Endothelial cell of umbilical vein (primary cell): Measurements from ENCODE around the gene FBXO11. TPM values are rescaled to one million over a fixed set of nuclear protein-coding genes. Genes with fewer than 3 reads are reported as not detected.
A peak's percentile ranks its signal among the peaks of the same experiment; 100 is the strongest.

ENCODE experiments used
- BruUV-seq: library from RNA; stranded (reverse); fragments of 400-500 nt; replicated peaks from 2 replicates; lab custom pipeline; 2021; lab: Mats Ljungman, UMichigan
- CTCF ChIA-PET: fragments of 300-600, 350-600 bp; sonication (Branson Sonifier 250); formaldehyde crosslinking; loops from one replicate; lab custom pipeline; 2021; ENCODE audit warnings: antibody characterized with exemption, inconsistent platforms; lab: Charles Lee
- POLR2A ChIA-PET: fragments of 300-600, 350-600 bp; sonication (Branson Sonifier 250); formaldehyde crosslinking; loops from one replicate; lab custom pipeline; 2021; ENCODE audit warnings: antibody characterized with exemption, inconsistent platforms; lab: Charles Lee
- DNase-seq: peaks from one replicate; pipeline ENCODE4 v3.0.0-alpha.2; 2011; ENCODE audit warnings: low read depth, low spot score
- FAIRE-seq: peaks from 2 replicates; lab custom pipeline; 2011; peaks lifted over from hg19 to GRCh38; lab: Jason Lieb, UNC
- H2AFZ ChIP-seq: 2 replicates; pipeline ENCODE4 v1.6.0; 2012; ENCODE audit warnings: low read depth, low read length, control low read depth, inconsistent platforms
- H3K27ac ChIP-seq: 2 replicates; pipeline ENCODE4 v1.5.1; 2011; ENCODE audit warnings: low read depth, mild to moderate bottlenecking, control low read depth, low read length, moderate library complexity; ENCODE audit not compliant: insufficient read depth
- H3K27me3 ChIP-seq, 2 experiments: 2 replicates each; pipeline versions ENCODE4 v1.6.0 to v1.6.1; 2011; ENCODE audit warnings: low read length in 2 of 2, mixed read lengths in 1 of 2; ENCODE audit not compliant: control insufficient read depth in 2 of 2, insufficient read depth in 2 of 2
- H3K36me3 ChIP-seq, 2 experiments: 2 replicates in 1 of 2; 3 replicates in 1 of 2; pipeline ENCODE4 v1.5.1; 2011; ENCODE audit warnings: low read length in 2 of 2, mild to moderate bottlenecking in 1 of 2, moderate library complexity in 1 of 2; ENCODE audit not compliant: control insufficient read depth in 2 of 2, insufficient read depth in 2 of 2; ENCODE audit errors: extremely low read depth in 1 of 2
- H3K4me1 ChIP-seq: 3 replicates; pipeline ENCODE4 v1.5.1; 2011; ENCODE audit warnings: mild to moderate bottlenecking, low read length; ENCODE audit not compliant: control insufficient read depth, insufficient read depth; ENCODE audit errors: extremely low read depth
- H3K4me2 ChIP-seq: 2 replicates; pipeline ENCODE4 v1.6.1; 2011; ENCODE audit warnings: low read length, control low read depth, mixed read lengths; ENCODE audit not compliant: insufficient read depth
- H3K4me3 ChIP-seq, 3 experiments: fragments of 200-600 bp in 1 of 3; sonication (generic), shearing (Covaris generic) in 1 of 3; replicated peaks in 1 of 3; 2 replicates each; pipeline ENCODE4 v1.5.1; 2011 to 2016; ENCODE audit warnings: control low read depth in 3 of 3, low read length in 3 of 3, mild to moderate bottlenecking in 2 of 3, inconsistent platforms in 1 of 3, low read depth in 1 of 3, moderate library complexity in 1 of 3; ENCODE audit not compliant: insufficient read depth in 1 of 3
- H3K79me2 ChIP-seq: 2 replicates; pipeline ENCODE4 v1.6.0; 2012; ENCODE audit warnings: low read length, inconsistent platforms; ENCODE audit not compliant: control insufficient read depth, insufficient read depth
- H3K9ac ChIP-seq: replicated peaks from 2 replicates; pipeline ENCODE3; 2011; ENCODE audit warnings: low read length, control low read depth; ENCODE audit not compliant: insufficient read depth; ENCODE audit errors: extremely low read depth
- H3K9me1 ChIP-seq: replicated peaks from 3 replicates; pipeline ENCODE4 v1.6.0; 2011; ENCODE audit warnings: mild to moderate bottlenecking, low read length; ENCODE audit not compliant: control insufficient read depth, insufficient read depth; ENCODE audit errors: extremely low read depth
- H3K9me3 ChIP-seq: replicated peaks from 2 replicates; pipeline ENCODE4 v1.5.1; 2012; ENCODE audit warnings: low read length, inconsistent platforms; ENCODE audit not compliant: control insufficient read depth, insufficient read depth
- H4K20me1 ChIP-seq: replicated peaks from 2 replicates; pipeline ENCODE3; 2011; ENCODE audit warnings: mild to moderate bottlenecking, low read length; ENCODE audit not compliant: control insufficient read depth, insufficient read depth; ENCODE audit errors: extremely low read depth
- EZH2 ChIP-seq: IDR thresholded peaks from 2 replicates; pipeline ENCODE4 v1.6.1; 2012; ENCODE audit warnings: borderline replicate concordance, low read depth, mild to moderate bottlenecking, moderate library complexity, low read length, inconsistent platforms; ENCODE audit not compliant: severe bottlenecking
- FOS ChIP-seq: IDR thresholded peaks from 2 replicates; pipeline ENCODE4 v1.6.1; 2011; ENCODE audit warnings: mild to moderate bottlenecking, low read length, moderate library complexity, borderline replicate concordance; ENCODE audit not compliant: insufficient read depth
- GATA2 ChIP-seq: IDR thresholded peaks from 2 replicates; pipeline ENCODE4 v1.7.0; 2011; ENCODE audit warnings: low read depth, mild to moderate bottlenecking, moderate library complexity, mixed read lengths, low read length; ENCODE audit not compliant: insufficient read length, insufficient read depth
- JUN ChIP-seq: IDR thresholded peaks from 2 replicates; pipeline ENCODE4 v1.6.1; 2011; ENCODE audit warnings: borderline replicate concordance, low read depth; ENCODE audit not compliant: insufficient read length, insufficient read depth
- MYC ChIP-seq: IDR thresholded peaks from one replicate; pipeline ENCODE4 v1.6.1; 2011; ENCODE audit warnings: mild to moderate bottlenecking, low read depth, low read length
- POLR2A ChIP-seq: IDR thresholded peaks from 2 replicates; pipeline ENCODE4 v1.6.1; 2012; ENCODE audit warnings: low read depth, mild to moderate bottlenecking, control low read depth, low read length
- POLR2AphosphoS5 ChIP-seq: IDR thresholded peaks from 2 replicates; pipeline ENCODE4 v1.6.1; 2012; ENCODE audit warnings: low read depth, mild to moderate bottlenecking, control low read depth, low read length, moderate library complexity; ENCODE audit not compliant: insufficient read depth
- dilution Hi-C: fragments of 300-500 bp; cut with MboI; formaldehyde crosslinking; loops from one replicate; pipeline ENCODE4 v1.15.0; 2019; ENCODE audit warnings: low sequenced_read_pairs; ENCODE audit not compliant: extremely low pct_ligation_motif_present
- intact Hi-C: fragments of 100-400 bp; cut with micrococcal nuclease; formaldehyde crosslinking; loops from one replicate; pipeline ENCODE4 v1.10.0; 2022
- polyA plus RNA-seq, 4 experiments: library from polyadenylated mRNA; depleted of rRNA in 3 of 4; stranded (reverse) in 3 of 4; unstranded in 1 of 4; fragments of >200 nt; gene quantifications; 2 replicates each; pipeline versions ENCODE4 v1.2.1 to v1.2.3, GENCODE V29; 2011 to 2012; ENCODE audit warnings: missing spikeins in 1 of 4
- total RNA-seq: library from RNA; stranded (reverse); gene quantifications from 2 replicates; pipeline ENCODE4 v1.2.3, GENCODE V29; 2021
- TF ChIP-seq, protein P1 (sequence below): IDR thresholded peaks from 2 replicates; pipeline ENCODE4 v1.6.1; 2011; ENCODE audit not compliant: insufficient read depth, insufficient read length
- TF ChIP-seq, protein P2 (sequence below), 2 donors: IDR thresholded peaks; 1 replicate in 1 of 2; 2 replicates in 1 of 2; pipeline ENCODE4 v1.5.1; 2011; ENCODE audit warnings: low read length in 2 of 2, mild to moderate bottlenecking in 2 of 2, moderate library complexity in 2 of 2, control low read depth in 1 of 2, inconsistent platforms in 1 of 2, low read depth in 1 of 2; ENCODE audit not compliant: insufficient read depth in 1 of 2; ENCODE audit errors: extremely low read depth in 1 of 2

Gene FBXO11
- total and polyA plus RNA-seq, 2 donors (not counting 3 experiments of a cell fraction or from before 2014, with no cell fraction given): 23.4 to 59.6 TPM

DNA sequence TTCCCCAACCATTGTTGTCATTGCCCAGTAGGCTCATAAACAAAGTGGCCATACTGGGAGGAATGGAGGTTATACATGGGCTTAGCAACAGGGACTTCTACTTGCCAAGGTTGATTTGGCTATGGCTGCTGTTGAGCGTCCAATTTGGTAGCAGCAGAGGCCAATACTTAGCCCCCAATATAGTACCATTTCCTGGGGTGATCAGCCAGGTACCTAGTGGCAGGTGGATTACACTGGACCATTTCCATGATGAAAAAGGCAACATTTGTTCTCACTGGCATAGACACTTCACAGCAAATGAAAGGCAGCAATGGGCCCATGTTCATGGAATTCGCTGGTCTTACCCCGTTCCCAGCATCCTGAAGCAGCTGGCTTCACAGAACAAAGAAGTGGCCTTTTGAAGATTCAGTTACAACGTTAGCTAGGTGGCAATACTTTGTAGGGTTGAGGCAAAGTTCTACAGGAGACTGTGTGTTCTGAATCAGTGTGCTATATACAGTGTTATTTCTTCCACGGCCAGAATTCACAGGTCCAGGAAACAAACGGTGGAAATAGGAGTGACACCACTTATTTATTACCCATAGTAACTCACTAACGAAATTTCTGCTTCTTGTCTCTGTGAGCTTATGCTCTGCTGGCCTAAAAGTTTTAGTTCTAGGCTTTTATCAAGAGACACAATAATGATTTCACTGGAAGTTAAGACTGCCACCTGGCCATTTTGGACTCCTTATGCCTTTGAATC, 37.5 kb downstream of the FBXO11 start:
- dilution Hi-C loops (no loop called here), intact Hi-C loops (loop anchor here (5.0 kb wide), 1 partner anchor 614 kb away; no protein-coding TSS in a partner anchor)
- H3K4me3 ChIP-seq: no peak overlapping the region
- no peak overlapping the region for H3K4me2 ChIP-seq
- CTCF ChIA-PET: interaction anchor here (2.3 kb wide), 1 partner anchor 14 kb away, joined by 6 read pairs; no protein-coding TSS in a partner anchor
- POLR2A ChIA-PET: no interaction called here
- no peaks in the 10 kb centered on the region for H3K9me1 ChIP-seq
- peaks cover 32% of the 10 kb centered on the region for H3K4me1 ChIP-seq
- no peaks in the 10 kb centered on the region for H3K9me3 ChIP-seq
- peak overlapping the region; percentile 85 for H3K27ac ChIP-seq
- no peaks in the 10 kb centered on the region for H3K27me3 ChIP-seq
- DNase-seq (peak; percentile 65), FAIRE-seq (peak; percentile 52)
- no TSS peak for BruUV-seq
- H3K79me2 ChIP-seq: peaks cover 95% of the 10 kb centered on the region
- no peak for TF ChIP-seq POLR2AphosphoS5
- no peak for TF ChIP-seq EZH2
- TF ChIP-seq GATA2: no peak
- no peak for TF ChIP-seq MYC
- TF ChIP-seq, protein P1, sequence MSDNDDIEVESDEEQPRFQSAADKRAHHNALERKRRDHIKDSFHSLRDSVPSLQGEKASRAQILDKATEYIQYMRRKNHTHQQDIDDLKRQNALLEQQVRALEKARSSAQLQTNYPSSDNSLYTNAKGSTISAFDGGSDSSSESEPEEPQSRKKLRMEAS: no peak
- no peak for TF ChIP-seq JUN
- no peak for TF ChIP-seq POLR2A
- TF ChIP-seq, protein P2, sequence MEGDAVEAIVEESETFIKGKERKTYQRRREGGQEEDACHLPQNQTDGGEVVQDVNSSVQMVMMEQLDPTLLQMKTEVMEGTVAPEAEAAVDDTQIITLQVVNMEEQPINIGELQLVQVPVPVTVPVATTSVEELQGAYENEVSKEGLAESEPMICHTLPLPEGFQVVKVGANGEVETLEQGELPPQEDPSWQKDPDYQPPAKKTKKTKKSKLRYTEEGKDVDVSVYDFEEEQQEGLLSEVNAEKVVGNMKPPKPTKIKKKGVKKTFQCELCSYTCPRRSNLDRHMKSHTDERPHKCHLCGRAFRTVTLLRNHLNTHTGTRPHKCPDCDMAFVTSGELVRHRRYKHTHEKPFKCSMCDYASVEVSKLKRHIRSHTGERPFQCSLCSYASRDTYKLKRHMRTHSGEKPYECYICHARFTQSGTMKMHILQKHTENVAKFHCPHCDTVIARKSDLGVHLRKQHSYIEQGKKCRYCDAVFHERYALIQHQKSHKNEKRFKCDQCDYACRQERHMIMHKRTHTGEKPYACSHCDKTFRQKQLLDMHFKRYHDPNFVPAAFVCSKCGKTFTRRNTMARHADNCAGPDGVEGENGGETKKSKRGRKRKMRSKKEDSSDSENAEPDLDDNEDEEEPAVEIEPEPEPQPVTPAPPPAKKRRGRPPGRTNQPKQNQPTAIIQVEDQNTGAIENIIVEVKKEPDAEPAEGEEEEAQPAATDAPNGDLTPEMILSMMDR (IDR thresholded peaks at IDR 0.05; ENCODE audit: extremely low read depth in 1 of 2, insufficient read depth in 1 of 2, low read depth in 1 of 2, low read length in 2 of 2): no peak
- no peak for TF ChIP-seq FOS
- H4K20me1 ChIP-seq: peaks cover 20% of the 10 kb centered on the region
- H3K36me3 ChIP-seq: peaks cover 2 to 6% of the 10 kb centered on the region in 2 experiments
- no peak overlapping the region for H2AFZ ChIP-seq
- no peak overlapping the region for H3K9ac ChIP-seq
